ENCODE results near the gene BLOC1S3. TPM values are rescaled to one million over a fixed set of nuclear protein-coding genes. Genes with fewer than 3 reads are reported as not detected.
"Not testable (repeated sequence)": the region's sequence is repeated elsewhere in the genome, so short reads cannot be mapped to it uniquely, and the experiment has no call there.

BLOC1S3 gene
- total RNA-seq, 1 donor from 2014 or later = 4.2 TPM

GRCh38 chr19:45222724-45223123 lies 44.1 kb downstream of the BLOC1S3 start:
- DNase-seq (ENCODE audit: low read depth, low spot score) = no peak

- DNase-seq (ENCODE audit: low read depth, low spot score) = no peak
Measured at GRCh38 chr19:45223879-45224278, 45.3 kb downstream of the BLOC1S3 start.

- DNase-seq (ENCODE audit: low read depth, low spot score) = no peak
Measured at GRCh38 chr19:45224645-45225044, 46.1 kb downstream of the BLOC1S3 start.

GRCh38 chr19:45229056-45229455 lies 50.5 kb downstream of the BLOC1S3 start:
- DNase-seq (ENCODE audit: low read depth, low spot score) = not testable (repeated sequence)

Other genes with a start within 250 kb of the BLOC1S3 start
- gene APOC4, start 236.5 kb upstream of the BLOC1S3 start, total RNA-seq = not detected in 2 replicates
- not detected in 2 replicates for gene APOC2, start 232.7 kb upstream of the BLOC1S3 start, total RNA-seq
- 24.9 and 35.3 TPM in 2 replicates for gene CLPTM1, start 223.4 kb upstream of the BLOC1S3 start, total RNA-seq
- gene RELB, start 177.3 kb upstream of the BLOC1S3 start, total RNA-seq = 10.7 and 12.1 TPM in 2 replicates
- gene CLASRP, start 139.7 kb upstream of the BLOC1S3 start, total RNA-seq = 11.0 and 13.3 TPM in 2 replicates
- 0.14 and 0.26 TPM in 2 replicates for gene ZNF296, start 102.3 kb upstream of the BLOC1S3 start, total RNA-seq
- 18.8 and 26.3 TPM in 2 replicates for gene GEMIN7, start 99.5 kb upstream of the BLOC1S3 start, total RNA-seq
- gene PPP1R37, start 85.6 kb upstream of the BLOC1S3 start, total RNA-seq = 23.2 and 25.4 TPM in 2 replicates
- gene NKPD1, start 17.8 kb upstream of the BLOC1S3 start, total RNA-seq = 0.11 and 0.13 TPM in 2 replicates
- 8.0 and 17.2 TPM in 2 replicates for gene TRAPPC6A, start 547 bp upstream of the BLOC1S3 start, total RNA-seq
- gene EXOC3L2, start 66.6 kb downstream of the BLOC1S3 start, total RNA-seq = 0.63 and 1.6 TPM in 2 replicates
- 9.5 and 10.7 TPM in 2 replicates for gene MARK4, start 72.5 kb downstream of the BLOC1S3 start, total RNA-seq
- gene CKM, start 144.1 kb downstream of the BLOC1S3 start, total RNA-seq = not detected in 2 replicates
- 0.07 TPM in 2 replicates for gene KLC3, start 162.0 kb downstream of the BLOC1S3 start, total RNA-seq
- gene ERCC2, start 191.8 kb downstream of the BLOC1S3 start, total RNA-seq = 32.6 and 39.4 TPM in 2 replicates
- gene PPP1R13L, start 226.3 kb downstream of the BLOC1S3 start, total RNA-seq = 8.2 and 8.6 TPM in 2 replicates
- gene POLR1G, start 227.9 kb downstream of the BLOC1S3 start, total RNA-seq = 27.3 and 30.1 TPM in 2 replicates
- 86.3 and 157 TPM in 2 replicates for gene ERCC1, start 245.1 kb downstream of the BLOC1S3 start, total RNA-seq

Measured in pulmonary artery endothelial cell (primary cell).